ENCODE results near the gene BCKDHA. TPM values are rescaled to one million over a fixed set of nuclear protein-coding genes. Genes with fewer than 3 reads are reported as not detected.

The BCKDHA gene
- total RNA-seq, 2 experiments from 2014 or later: 16.8 to 66.4 TPM

- Histone ChIP-seq H3K4me2 (ENCODE audit: low read length) (no peak overlapping the region), H4K20me1 (ENCODE audit: insufficient read depth, low read length) (no peaks in the 10 kb centered on the region), H3K4me1 (ENCODE audit: insufficient read depth, low read length, poor library complexity, severe bottlenecking) (no peaks in the 10 kb centered on the region), H3K4me3 (ENCODE audit: low read depth, low read length, poor library complexity, severe bottlenecking) (no peak overlapping the region), H2AFZ (ENCODE audit: low read length) (no peak overlapping the region), H3K9me2 (ENCODE audit: insufficient read depth, low read length) (no peaks in the 10 kb centered on the region), H3K9me3 (ENCODE audit: low read length) (no peaks in the 10 kb centered on the region), H3K27ac (ENCODE audit: low read depth, low read length, poor library complexity, severe bottlenecking) (no peak overlapping the region), H3K36me3 (ENCODE audit: insufficient read depth, low read length) (peaks cover 23% of the 10 kb centered on the region), H3K79me2 (ENCODE audit: insufficient read depth, low read depth, low read length) (no peaks in the 10 kb centered on the region)
- TF ChIP-seq, protein P1, sequence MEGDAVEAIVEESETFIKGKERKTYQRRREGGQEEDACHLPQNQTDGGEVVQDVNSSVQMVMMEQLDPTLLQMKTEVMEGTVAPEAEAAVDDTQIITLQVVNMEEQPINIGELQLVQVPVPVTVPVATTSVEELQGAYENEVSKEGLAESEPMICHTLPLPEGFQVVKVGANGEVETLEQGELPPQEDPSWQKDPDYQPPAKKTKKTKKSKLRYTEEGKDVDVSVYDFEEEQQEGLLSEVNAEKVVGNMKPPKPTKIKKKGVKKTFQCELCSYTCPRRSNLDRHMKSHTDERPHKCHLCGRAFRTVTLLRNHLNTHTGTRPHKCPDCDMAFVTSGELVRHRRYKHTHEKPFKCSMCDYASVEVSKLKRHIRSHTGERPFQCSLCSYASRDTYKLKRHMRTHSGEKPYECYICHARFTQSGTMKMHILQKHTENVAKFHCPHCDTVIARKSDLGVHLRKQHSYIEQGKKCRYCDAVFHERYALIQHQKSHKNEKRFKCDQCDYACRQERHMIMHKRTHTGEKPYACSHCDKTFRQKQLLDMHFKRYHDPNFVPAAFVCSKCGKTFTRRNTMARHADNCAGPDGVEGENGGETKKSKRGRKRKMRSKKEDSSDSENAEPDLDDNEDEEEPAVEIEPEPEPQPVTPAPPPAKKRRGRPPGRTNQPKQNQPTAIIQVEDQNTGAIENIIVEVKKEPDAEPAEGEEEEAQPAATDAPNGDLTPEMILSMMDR (conservative IDR thresholded peaks at IDR 0.05; ENCODE audit: low read length): no peak
- no peak for TF ChIP-seq EZH2phosphoT487 (IDR thresholded peaks at IDR 0.05; ENCODE audit: borderline replicate concordance, low read depth, low read length)
- POLR2A ChIA-PET: no interaction called here
- BruUV-seq (replicated peaks): no TSS peak
- no peak for DNase-seq (ENCODE audit: low spot score)
- intact Hi-C loops (cut with micrococcal nuclease; ENCODE audit: unreplicated experiment): no loop called here
- CTCF ChIA-PET (ENCODE audit: unreplicated experiment): no interaction called here
These were observed 23.7 kb downstream of the BCKDHA start for GRCh38 chr19:41421314-41421713.

DNA sequence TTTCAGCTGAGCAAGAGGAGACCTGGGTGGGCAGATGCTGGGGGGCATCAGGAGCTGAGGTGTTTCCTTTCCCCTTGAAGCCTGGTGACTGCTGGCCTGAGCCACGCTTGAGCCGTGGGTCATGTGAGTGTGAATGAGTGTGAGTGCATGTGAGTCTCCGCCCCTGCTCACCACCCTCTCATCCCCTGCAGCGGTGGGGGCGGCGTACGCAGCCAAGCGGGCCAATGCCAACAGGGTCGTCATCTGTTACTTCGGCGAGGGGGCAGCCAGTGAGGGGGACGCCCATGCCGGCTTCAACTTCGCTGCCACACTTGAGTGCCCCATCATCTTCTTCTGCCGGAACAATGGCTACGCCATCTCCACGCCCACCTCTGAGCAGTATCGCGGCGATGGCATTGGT, 24.4 kb downstream of the BCKDHA start:
- Histone ChIP-seq H3K9me3 (ENCODE audit: low read length) (no peaks in the 10 kb centered on the region), H3K27ac (ENCODE audit: low read depth, low read length, poor library complexity, severe bottlenecking) (no peak overlapping the region), H3K4me2 (ENCODE audit: low read length) (no peak overlapping the region), H3K79me2 (ENCODE audit: insufficient read depth, low read depth, low read length) (no peaks in the 10 kb centered on the region), H3K9me2 (ENCODE audit: insufficient read depth, low read length) (no peaks in the 10 kb centered on the region), H3K4me1 (ENCODE audit: insufficient read depth, low read length, poor library complexity, severe bottlenecking) (no peaks in the 10 kb centered on the region), H4K20me1 (ENCODE audit: insufficient read depth, low read length) (no peaks in the 10 kb centered on the region), H3K36me3 (ENCODE audit: insufficient read depth, low read length) (peaks cover 23% of the 10 kb centered on the region), H2AFZ (ENCODE audit: low read length) (no peak overlapping the region), H3K4me3 (ENCODE audit: low read depth, low read length, poor library complexity, severe bottlenecking) (no peak overlapping the region)
- no TSS peak for BruUV-seq (replicated peaks)
- POLR2A ChIA-PET: no interaction called here
- TF ChIP-seq, protein P1 (conservative IDR thresholded peaks at IDR 0.05; ENCODE audit: low read length): no peak
- no peak for TF ChIP-seq EZH2phosphoT487 (IDR thresholded peaks at IDR 0.05; ENCODE audit: borderline replicate concordance, low read depth, low read length)
- no peak for DNase-seq (ENCODE audit: low spot score)
- intact Hi-C loops (cut with micrococcal nuclease; ENCODE audit: unreplicated experiment): no loop called here
- CTCF ChIA-PET (ENCODE audit: unreplicated experiment): no interaction called here

DNA sequence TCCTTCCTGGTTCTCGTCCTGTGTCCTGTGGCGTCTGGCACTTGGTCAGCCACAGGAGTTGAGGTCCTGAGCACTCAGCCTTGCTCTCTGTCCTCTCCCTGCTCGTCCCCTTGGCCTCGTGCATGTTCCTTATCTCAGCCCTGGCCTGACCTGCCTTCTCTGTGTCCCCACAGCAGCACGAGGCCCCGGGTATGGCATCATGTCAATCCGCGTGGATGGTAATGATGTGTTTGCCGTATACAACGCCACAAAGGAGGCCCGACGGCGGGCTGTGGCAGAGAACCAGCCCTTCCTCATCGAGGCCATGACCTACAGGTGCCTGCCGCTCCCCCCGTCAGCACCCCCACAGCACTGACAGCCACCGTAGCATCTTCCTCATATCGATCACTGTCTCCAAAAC, 24.8 kb downstream of the BCKDHA start:
- intact Hi-C loops (cut with micrococcal nuclease; ENCODE audit: unreplicated experiment): no loop called here
- no peak for DNase-seq (ENCODE audit: low spot score)
- POLR2A ChIA-PET: no interaction called here
- no peak overlapping the region for H2AFZ ChIP-seq (ENCODE audit: low read length)
- H3K79me2 ChIP-seq (ENCODE audit: insufficient read depth, low read depth, low read length): no peaks in the 10 kb centered on the region
- H3K27ac ChIP-seq (ENCODE audit: low read depth, low read length, poor library complexity, severe bottlenecking): no peak overlapping the region
- no peak overlapping the region for H3K4me3 ChIP-seq (ENCODE audit: low read depth, low read length, poor library complexity, severe bottlenecking)
- CTCF ChIA-PET (ENCODE audit: unreplicated experiment): no interaction called here
- no peaks in the 10 kb centered on the region for H3K4me1 ChIP-seq (ENCODE audit: insufficient read depth, low read length, poor library complexity, severe bottlenecking)
- no peaks in the 10 kb centered on the region for H3K9me3 ChIP-seq (ENCODE audit: low read length)
- no peaks in the 10 kb centered on the region for H4K20me1 ChIP-seq (ENCODE audit: insufficient read depth, low read length)
- TF ChIP-seq, protein P1 (conservative IDR thresholded peaks at IDR 0.05; ENCODE audit: low read length): no peak
- no peak for TF ChIP-seq EZH2phosphoT487 (IDR thresholded peaks at IDR 0.05; ENCODE audit: borderline replicate concordance, low read depth, low read length)
- H3K36me3 ChIP-seq (ENCODE audit: insufficient read depth, low read length): peaks cover 23% of the 10 kb centered on the region
- H3K4me2 ChIP-seq (ENCODE audit: low read length): no peak overlapping the region
- no TSS peak for BruUV-seq (replicated peaks)
- no peaks in the 10 kb centered on the region for H3K9me2 ChIP-seq (ENCODE audit: insufficient read depth, low read length)

All from OCI-LY7 (cell line).